Activated CD4-positive, alpha-beta T cell treated with anti-CD3 and anti-CD28 coated beads, Interleukin-2, Interleukin-6, amounts not matched to agents 100 ng/mL and 50 ng/mL, durations not matched to agents 16 hours and 8 hours (primary cell): ENCODE measurements around the gene C9orf72.

Source experiments
- DNase-seq: peaks from one replicate; pipeline ENCODE4 v3.0.0-alpha.2; 2020

Gene C9orf72, protein sequence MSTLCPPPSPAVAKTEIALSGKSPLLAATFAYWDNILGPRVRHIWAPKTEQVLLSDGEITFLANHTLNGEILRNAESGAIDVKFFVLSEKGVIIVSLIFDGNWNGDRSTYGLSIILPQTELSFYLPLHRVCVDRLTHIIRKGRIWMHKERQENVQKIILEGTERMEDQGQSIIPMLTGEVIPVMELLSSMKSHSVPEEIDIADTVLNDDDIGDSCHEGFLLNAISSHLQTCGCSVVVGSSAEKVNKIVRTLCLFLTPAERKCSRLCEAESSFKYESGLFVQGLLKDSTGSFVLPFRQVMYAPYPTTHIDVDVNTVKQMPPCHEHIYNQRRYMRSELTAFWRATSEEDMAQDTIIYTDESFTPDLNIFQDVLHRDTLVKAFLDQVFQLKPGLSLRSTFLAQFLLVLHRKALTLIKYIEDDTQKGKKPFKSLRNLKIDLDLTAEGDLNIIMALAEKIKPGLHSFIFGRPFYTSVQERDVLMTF

DNA sequence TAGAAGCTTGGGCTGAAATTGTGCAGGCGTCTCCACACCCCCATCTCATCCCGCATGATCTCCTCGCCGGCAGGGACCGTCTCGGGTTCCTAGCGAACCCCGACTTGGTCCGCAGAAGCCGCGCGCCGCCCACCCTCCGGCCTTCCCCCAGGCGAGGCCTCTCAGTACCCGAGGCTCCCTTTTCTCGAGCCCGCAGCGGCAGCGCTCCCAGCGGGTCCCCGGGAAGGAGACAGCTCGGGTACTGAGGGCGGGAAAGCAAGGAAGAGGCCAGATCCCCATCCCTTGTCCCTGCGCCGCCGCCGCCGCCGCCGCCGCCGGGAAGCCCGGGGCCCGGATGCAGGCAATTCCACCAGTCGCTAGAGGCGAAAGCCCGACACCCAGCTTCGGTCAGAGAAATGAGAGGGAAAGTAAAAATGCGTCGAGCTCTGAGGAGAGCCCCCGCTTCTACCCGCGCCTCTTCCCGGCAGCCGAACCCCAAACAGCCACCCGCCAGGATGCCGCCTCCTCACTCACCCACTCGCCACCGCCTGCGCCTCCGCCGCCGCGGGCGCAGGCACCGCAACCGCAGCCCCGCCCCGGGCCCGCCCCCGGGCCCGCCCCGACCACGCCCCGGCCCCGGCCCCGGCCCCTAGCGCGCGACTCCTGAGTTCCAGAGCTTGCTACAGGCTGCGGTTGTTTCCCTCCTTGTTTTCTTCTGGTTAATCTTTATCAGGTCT is at the start of gene C9orf72:
Gene C9orf72 (minus strand): TSS at position 564 of the 716 bp plus-strand sequence. CDS start 6,361 bp downstream, outside the sequence.
- DNase-seq, result peak; percentile 90

DNA sequence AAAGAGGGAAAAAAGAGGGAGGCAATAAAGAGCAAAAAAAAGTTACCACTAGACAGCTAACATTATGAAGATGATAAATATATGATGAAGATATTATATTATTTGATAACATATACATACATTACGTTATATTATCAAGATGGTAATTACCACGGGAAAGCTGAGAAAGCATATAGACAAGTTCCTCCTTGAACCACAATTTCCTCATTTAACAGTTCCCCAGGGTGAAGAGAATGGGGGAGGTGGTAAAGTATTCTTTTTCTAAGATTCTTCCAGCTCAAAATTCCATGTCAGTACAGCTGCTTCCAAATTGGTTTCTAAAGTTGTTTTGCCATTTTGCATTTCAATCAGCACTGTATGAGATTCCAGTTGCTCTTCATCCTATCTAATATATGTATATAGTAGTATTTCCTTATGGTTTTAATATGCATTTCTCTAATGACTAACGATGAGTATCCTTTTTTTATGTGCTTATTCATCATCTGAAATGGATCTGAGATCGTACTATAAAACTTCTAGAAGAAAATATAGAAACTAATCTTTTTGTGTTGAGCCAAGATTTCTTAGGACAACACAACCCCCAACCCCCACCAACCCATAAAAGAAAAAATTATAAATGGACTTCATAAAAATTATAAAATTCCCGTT is 49.5 kb upstream of the C9orf72 start:
- DNase-seq, result no peak

DNA sequence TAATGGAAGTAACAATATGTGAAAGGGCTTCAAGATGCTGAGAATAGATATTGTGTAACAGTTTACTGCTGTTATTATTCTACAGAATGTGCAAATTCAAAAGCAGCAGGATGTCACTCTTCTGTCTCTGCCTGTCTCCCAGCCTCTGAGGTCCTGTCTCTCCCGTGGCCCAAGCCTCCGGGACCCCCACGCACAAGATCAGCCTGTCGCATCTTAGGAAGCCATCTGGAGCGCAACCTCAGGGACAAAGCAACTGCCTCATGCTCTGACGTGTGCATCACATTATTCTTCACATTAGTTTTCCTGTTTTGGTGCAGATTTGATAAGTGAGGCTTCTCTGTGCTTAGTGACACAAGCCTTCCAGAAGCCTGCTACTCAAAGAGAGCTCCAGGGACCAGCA is 46.5 kb upstream of the C9orf72 start:
- no peak for DNase-seq

DNA sequence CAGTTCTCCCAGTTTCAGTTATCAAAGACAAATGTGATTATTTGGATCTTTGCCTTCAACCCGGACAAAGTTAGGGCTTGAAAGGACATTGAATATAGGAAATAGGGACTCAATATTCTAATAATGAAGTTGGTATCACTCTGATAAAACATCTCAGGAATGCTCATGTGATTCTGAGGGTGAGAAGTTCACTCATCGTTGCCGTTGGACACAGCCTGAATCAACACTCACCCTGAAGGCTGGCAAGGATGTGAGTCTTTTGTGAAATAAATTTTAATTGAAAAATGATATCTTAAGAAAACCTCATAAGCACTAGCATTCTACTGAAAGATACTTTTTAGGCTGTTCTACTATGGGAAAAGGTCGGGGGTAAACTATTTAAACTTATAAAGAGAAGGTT is 44.8 kb upstream of the C9orf72 start:
- DNase-seq, result no peak

DNA sequence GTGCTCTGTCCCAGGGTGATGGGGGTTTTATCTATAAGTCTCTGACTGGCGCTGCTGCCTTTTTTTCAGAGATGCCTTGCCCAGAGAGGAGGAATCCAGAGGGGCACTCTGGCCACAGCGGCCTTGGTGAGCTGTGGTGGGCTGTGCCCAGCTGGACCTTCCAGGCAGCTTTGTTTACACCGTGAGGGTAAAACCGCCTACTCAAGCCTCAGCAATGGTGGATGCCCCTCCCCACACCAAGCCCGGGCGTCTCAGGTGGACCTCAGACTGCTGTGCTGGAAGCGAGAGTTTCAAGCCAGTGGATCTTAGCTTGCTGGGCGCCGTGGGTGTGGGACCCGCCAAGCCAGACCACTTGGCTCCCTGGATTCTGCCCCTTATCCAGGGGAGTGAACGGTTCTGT is 41.3 kb upstream of the C9orf72 start:
- DNase-seq, result no peak

DNA sequence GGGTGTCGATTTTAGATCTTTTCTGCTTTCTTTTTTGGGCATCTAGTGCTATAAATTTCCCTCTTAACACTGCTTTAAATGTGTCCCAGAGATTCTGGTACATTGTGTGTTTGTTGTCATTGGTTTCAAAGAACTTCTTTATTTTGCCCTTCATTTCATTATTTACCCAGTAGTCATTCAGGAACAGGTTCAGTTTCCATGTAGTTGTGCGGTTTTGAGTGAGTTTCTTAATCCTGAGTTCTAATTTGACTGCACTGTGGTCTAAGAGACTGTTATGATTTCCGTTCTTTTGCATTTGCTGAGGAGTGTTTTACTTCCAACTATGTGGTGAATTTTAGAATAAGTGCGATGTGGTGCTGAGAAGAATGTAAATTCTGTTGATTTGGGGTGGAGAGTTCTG is 38.8 kb upstream of the C9orf72 start:
- peak; percentile 51 for DNase-seq

DNA sequence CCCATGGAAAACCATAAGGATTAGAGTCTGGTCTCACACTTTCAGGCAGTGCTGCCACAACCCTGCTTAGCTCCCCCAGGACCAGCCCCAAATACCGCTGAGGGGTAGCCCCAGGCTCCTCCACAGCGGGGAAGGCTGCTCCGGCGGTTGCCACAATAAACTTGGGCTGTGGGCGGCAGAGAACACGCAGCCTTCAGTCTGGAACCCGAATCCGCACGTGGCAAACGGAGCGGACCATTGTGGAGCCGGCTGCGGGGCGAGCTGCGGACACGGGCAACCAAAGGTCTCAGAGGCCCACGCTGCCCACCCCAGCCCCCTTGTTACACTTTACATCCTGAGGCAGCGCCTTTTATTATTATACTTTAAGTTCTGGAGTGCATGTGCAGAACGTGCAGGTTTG is 37.3 kb upstream of the C9orf72 start:
- DNase-seq, result no peak

DNA sequence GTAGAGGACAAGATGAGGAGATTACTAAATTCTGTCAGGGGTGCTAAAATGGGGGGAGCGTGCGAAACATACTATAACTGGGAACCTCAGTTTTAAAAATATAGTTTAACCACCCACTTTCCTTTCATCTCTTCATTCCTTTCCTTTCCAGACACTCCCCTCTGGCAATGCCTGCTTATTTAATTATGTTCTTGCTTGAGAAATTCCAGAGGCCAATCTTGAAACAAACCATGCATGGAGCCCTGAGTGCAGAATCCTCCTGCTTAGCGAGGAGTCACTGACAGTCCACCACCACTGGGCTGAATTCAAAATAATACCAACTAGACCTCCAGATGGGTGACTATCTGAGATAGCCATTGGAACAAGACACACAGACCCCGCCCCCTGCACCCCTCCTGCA is 29.7 kb upstream of the C9orf72 start:
- no peak for DNase-seq

DNA sequence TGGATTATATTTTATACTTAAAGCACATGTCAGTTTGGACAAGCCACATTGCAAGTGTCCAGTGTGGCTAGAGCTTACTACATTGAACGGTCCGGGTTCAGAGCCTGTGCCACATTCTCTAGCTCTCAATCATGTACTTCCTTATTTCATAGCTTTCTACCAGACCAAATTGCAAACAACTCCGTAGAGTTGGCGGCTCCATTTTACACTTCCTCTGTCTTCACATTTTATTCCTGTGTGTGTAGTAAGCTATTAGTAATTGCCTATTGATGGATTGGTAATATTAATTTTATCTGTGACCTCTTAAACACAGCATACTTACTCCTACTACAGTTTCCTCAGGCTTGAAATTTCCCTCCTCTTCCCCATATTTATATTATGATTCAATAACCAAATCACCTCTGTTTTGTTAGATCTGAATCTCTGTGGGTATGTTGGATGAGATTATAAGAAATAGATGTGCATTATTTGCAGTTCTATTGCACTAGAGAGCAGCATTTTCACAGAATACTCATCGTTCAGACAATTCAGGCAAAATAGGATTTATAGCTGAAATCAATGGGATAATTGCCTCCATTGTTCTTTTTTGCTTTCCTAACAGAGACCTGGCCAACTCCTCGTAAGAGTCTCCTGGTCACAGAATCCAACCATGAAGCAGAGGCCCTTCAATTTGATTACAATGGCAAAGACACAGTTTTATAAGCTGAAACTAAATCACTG is 29.0 kb upstream of the C9orf72 start:
- no peak for DNase-seq

DNA sequence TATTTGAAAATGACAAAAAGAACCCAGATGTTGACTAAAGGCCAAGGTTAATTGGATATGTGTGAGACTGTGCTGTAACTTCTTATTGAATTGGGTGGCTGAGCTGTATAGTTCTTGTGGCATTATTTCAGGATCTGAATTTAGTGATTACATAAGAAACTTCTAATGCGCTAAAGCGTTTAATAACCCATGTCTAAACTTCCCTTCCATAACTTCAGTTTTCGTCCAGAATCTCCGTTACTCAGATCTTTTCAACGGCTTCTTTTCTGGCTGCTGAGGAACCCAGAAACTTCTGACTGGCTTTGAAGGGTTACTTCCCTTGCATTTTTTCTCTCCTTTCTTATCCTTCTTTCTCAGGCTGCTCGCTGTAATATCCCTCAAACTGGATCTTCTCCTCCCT is 28.1 kb upstream of the C9orf72 start:
- DNase-seq, result no peak

DNA sequence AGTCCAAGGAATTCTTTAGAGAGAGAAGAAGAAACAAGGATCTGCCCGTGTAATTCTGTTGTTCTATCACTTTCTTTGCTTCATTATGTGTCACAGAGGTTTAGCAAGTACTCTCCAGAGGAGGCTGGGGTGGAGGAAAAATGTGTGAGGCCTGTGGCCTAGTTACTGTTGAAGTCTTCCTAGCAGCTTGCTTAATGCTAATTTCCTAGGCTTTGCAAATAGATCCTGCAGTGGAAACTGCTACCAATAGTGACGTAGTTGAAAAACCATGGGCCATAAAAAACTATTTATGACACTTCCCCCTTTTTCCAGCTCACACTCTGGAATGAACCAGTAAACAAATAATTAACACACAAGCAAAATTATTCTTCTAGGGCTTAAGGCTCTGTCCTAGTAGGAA is 27.0 kb upstream of the C9orf72 start:
- no peak for DNase-seq

DNA sequence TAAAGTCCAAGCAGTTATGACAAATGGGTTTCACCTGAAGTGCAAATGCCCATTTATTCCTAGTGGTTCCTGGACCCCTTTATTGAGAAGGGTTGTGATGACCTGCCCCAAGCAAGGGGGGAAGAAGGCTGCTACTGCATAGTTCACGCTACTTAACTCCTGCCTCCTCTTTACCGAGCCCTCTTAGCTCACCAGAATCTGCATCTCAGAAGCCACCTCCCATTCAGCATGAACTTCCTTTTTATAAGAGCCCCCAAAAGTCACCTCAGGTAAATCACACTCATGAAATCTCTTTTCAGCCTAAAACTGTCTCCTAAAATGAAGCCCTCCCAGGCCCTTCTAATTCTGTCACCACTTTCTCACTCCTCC is 26.6 kb upstream of the C9orf72 start:
- DNase-seq, result no peak

DNA sequence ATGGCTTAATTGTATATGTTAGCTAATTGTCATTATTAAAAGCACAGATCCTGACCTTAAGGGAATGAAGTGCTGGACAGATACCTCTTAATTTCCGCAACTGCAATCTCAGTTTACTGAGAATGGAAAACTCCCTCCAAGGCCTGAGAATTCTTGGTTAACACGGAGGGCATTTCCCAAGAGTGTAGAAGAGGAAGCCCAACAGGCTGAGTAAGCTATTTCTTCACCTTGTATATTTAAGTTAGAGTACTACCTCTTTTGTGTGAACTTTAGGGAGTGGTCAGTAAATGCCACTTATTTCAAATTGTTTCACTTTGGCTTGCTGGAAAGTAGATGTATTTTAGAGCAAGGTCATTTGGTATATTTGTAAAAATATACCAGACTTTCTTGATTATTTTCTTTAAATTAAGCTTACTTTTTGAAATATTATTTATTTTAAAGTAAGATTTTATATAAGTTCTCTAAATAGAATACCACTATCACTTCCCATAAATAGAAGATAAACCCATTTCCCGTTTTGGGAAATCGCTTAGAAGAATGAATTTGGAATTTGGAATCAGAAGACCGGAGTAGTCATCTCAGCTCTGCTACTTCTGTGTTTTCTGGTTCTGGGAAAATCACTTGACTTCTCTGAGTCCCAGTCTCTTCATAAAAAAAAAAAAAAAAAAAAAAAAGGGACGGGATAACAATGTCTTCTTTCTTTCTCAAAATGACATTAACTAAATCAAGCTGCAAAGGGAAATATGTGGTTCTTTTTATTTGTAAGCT is 26.0 kb upstream of the C9orf72 start:
- no peak for DNase-seq

DNA sequence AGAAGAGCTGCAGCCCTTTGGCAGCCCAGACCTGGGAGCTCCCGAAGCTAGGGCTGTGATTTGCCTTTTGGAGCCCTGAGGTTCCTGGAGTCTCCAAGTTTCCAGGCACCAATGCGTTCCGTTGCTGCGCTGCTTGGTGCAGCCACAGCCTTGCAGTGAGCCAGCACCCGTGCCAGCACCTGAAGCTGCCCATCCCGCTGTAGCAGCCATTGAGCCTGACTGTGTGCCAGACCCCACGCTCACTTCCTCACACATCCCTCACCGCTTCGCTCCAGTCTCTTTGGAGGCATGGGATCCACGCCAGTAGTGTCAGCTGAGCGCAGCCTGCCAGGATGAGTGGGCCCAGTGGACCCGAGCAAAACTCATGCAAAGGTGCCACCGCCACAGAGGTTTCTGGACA is 22.5 kb upstream of the C9orf72 start:
- DNase-seq, result no peak

DNA sequence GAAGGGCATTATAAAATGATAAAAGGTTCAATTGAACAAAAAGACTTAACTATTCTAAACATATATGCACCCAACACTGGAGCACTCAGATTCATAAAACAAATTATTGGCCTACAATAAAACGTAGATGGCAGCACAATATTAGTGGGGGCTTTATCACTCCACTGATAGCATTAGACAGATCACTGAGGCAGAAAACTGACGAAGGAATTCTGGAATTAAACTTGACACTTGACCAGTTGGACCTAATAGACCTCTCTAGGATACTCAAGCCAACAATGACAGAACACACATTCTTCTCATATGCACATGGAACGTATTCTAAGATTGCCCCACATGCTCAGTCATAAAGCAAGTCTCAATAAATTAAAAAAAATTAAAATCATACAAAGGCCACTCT is 18.4 kb upstream of the C9orf72 start:
- DNase-seq, result no peak

DNA sequence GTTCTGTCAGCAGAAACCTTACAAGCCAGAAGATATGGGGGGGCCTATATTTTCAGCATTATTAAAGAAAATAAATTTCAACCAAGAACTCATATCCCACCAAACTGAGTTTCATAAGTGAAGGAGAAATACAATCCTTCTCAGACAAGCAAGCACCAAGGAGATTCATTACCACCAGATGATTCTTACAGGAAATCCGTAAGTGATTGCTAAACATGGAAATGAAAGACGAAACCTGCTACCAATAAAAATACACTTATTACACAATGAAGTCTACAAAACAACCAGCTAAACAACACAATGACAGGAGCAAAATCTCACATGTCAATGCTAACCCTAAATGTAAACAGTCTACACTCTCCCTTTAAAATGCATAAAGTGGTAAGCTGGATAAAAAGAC is 17.8 kb upstream of the C9orf72 start:
- no peak for DNase-seq

DNA sequence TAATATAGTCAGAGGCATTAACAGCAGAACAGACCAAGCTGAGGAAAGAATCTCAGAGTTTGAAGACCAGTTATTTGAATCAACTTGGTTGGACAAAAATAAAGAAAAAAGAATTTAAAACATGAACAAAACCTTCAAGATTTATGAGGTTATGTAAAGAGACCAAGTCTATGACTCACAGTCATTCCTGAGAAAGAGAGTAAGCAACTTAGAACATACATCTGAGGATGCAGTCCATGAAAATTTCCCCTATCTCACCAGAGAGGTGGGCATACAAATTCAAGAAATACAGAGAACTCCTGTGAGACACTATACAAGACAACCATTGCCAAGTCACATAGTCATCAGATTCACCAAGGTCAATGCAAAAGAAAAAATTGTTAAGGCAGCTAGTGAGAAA is 17.4 kb upstream of the C9orf72 start:
- no peak for DNase-seq

DNA sequence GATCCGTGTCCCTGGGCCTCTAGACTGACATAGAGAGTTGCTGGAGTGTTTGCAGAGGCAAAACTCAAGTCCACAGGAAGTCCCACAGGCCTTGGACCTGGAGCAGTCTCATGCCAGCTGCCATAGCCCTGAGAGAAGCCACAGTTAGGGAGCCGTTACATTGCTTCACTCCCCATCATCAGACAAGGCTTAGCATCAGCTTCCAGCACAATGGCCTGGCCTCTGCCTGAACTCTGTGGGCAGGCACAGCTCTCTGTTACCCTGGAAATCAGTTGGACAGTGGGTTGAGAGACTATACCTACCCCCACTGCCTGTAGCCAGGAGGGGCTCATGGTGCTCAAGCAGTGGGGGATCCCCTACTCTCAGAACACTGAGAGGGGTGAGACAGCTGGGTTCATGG is 16.2 kb upstream of the C9orf72 start:
- no peak for DNase-seq

DNA sequence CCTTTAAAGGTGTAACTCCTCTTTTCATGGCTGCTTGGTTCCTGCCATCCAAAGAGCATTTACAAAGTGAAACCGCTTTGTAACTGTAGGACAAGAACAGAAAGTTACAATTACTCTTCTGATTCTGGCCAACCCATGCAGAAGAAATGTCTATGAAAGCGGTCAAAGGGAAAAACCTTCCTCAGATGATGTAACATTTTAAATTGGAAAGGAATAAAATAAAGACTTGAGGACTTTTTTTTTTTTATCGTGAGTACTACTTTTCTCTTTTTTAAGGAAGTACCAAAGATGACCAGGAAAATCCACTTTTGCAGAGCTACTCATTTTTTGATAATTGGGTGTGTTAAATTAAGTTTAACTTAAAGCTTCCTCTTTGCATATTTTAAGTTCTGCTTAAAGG is 13.0 kb upstream of the C9orf72 start:
- DNase-seq, result no peak

DNA sequence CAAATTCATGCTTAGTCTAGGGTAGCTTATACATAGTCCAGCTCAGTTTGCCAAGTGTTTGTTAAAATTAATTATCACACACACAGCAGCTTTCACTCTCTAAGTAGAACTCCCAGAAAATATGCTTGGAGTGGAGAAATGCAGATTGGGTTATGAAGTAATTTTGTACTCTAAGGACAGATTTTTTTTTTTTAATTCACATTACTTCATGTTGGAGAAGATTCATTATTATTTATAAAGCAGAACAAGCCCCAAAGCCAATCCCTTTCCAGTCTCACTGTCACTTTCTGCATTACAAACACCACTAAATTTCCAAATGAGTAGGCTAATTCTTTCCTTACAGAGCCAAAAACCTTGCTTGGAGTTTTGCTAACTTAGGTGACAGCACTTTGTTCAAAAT is 11.7 kb upstream of the C9orf72 start:
- DNase-seq, result no peak

DNA sequence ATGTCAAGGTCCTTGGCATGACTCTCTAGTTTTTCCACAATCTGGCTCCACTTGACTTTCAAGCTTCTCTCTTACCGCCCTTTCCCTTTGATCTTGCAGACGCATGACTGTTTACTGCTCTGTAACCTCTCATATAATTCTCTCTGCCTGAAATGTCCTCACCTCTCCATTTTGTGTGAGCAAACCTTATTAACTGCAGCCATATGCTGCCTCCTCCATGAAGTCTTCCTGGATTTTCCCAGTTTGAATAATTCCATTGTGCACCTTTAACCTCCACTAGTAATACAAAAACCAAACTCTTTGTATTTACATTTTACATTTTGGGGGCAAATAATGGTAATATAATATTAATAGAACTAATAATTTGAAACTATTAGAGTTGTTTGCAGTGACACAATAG is 9.5 kb upstream of the C9orf72 start:
- DNase-seq, result no peak

DNA sequence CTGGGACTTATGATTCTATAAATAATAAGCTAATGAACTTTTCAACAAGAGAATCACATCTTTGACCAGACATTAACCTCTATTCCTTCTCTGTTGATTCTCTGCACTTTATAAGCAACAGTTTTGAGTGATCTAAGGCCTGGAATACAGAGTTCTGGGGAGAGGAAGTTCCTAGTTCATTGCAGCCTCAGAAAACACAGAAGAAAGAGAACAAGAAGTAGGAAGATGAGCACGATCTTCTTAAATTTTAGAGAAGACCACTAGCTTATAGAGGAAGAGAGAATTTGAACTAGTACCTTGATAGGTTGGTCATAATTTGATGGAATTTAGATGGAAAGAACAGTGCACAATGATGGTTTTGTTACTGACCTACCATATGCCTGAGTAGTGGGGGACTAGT is 8.5 kb upstream of the C9orf72 start:
- DNase-seq, result no peak
